ENCODE measurements around the gene BOD1L1.

The BOD1L1 gene

DNA sequence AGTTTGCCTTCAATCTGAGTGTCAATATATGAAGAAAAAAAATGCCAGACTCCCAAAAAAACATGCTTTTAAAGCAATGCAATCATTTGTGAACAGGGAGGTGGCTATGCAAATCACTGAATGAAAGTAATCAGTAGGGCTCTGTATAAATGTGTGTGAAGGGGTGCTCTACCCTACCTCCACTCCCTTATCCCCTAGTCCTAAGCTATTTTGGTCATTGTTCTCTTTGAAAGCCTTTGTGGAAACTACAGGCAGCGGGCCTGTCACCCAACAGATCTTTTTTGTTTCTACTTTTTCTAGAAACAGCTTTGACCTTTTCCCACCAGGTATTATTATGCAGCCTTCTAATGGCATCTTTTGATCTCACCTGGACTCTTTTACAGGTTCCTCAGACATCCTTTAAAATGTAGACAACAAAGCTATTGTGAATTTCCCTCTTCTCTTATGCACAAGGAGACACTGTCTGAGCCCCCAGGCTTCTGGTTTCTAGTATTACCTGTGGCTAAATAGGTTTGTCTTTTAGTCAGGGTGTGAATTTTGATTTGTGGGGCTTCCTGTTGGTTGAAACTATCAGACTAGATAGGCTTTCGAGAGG, 9.2 kb downstream of the BOD1L1 start:
- TF ChIP-seq, protein P1, sequence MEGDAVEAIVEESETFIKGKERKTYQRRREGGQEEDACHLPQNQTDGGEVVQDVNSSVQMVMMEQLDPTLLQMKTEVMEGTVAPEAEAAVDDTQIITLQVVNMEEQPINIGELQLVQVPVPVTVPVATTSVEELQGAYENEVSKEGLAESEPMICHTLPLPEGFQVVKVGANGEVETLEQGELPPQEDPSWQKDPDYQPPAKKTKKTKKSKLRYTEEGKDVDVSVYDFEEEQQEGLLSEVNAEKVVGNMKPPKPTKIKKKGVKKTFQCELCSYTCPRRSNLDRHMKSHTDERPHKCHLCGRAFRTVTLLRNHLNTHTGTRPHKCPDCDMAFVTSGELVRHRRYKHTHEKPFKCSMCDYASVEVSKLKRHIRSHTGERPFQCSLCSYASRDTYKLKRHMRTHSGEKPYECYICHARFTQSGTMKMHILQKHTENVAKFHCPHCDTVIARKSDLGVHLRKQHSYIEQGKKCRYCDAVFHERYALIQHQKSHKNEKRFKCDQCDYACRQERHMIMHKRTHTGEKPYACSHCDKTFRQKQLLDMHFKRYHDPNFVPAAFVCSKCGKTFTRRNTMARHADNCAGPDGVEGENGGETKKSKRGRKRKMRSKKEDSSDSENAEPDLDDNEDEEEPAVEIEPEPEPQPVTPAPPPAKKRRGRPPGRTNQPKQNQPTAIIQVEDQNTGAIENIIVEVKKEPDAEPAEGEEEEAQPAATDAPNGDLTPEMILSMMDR (IDR thresholded peaks at IDR 0.05), result no peak
- no peak overlapping the region for H3K27ac ChIP-seq
- no peak for DNase-seq (ENCODE audit: low spot score)
- H3K4me3 ChIP-seq, result no peak overlapping the region

DNA sequence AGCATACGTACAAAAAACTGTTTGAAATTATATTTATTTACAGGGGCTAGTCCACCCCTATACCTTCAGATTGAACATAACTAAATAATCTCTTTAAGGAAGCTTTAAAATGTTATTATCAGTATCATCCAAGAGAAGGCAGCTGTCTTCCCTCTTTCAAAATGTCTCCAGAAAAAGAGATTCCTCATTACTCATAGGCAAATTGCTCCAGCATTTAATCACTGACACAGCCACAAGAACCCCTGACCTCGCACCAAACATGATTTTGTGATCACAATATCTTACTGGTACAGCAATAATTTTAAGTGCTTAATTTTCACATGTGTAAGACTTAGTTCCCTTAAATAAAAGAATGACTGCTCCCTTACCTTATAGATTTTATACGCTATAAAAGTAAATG, 9.7 kb downstream of the BOD1L1 start:
- DNase-seq (ENCODE audit: low spot score), result no peak
- Histone ChIP-seq H3K4me3 (no peak overlapping the region), H3K27ac (no peak overlapping the region)
- TF ChIP-seq, protein P1 (IDR thresholded peaks at IDR 0.05), result no peak

DNA sequence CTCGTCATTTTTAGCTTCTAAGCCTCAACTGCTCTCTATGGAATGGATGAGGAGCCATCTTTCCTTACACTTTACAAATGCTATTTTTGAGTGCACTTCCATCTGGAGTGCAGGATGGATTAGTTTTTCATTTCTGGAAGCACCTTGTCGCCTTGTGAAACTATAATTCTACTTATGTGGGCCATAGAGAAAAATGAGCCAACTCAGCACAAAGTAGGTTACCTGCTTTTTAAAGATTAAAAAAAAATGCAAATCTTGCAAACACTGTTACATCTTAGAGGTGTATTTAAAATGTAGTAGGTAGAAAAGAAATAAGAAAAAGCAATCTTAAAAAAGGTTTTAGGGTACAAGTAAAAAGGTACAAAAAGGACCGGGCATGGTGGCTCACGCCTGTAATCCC, 10.9 kb downstream of the BOD1L1 start:
- no peak for DNase-seq (ENCODE audit: low spot score)
- TF ChIP-seq, protein P1 (IDR thresholded peaks at IDR 0.05), result no peak
- no peak overlapping the region for H3K4me3 ChIP-seq
- no peak overlapping the region for H3K27ac ChIP-seq

DNA sequence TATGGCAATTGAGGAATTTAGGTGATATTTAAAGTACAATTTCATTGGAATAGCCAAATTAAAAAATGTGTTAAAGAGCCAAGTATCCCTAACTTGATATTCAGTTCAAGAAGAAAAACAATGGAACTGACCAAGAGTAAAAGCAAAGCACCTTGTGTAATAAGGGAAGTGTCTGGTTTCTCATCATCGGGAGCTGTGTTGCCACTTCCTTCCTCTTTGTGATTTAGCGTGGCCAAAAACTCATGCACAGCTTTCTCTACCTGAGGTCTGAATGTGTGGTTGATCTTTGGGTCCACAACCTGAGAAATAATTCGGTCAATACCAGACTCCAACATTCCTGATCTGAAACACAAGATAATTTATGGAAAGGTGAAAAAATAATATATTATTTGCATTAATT, 12.4 kb downstream of the BOD1L1 start:
- Histone ChIP-seq H3K4me3 (no peak overlapping the region), H3K27ac (no peak overlapping the region)
- no peak for DNase-seq (ENCODE audit: low spot score)
- TF ChIP-seq, protein P1 (IDR thresholded peaks at IDR 0.05), result no peak

DNA sequence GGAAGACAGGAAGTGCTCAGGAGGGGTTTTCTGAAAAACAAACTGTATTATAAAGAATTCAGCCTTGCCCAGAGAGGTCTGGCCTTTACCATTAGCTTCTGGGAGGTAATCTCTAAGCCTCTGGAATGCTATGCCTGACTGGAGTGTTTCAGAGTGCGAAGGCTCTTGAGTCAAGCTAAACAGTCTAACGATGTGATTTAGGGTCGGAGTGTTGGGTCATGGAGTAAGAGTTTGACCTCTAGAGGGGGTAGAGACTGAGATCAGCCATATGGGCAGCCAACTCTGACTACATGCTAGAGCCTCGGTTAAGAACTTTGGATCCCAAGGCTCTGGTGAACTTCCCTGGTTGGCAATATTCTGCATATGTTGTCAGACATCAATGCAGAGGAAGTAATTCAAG, 15.0 kb downstream of the BOD1L1 start:
- TF ChIP-seq, protein P1 (IDR thresholded peaks at IDR 0.05), result no peak
- Histone ChIP-seq H3K4me3 (no peak overlapping the region), H3K27ac (no peak overlapping the region)
- no peak for DNase-seq (ENCODE audit: low spot score)

DNA sequence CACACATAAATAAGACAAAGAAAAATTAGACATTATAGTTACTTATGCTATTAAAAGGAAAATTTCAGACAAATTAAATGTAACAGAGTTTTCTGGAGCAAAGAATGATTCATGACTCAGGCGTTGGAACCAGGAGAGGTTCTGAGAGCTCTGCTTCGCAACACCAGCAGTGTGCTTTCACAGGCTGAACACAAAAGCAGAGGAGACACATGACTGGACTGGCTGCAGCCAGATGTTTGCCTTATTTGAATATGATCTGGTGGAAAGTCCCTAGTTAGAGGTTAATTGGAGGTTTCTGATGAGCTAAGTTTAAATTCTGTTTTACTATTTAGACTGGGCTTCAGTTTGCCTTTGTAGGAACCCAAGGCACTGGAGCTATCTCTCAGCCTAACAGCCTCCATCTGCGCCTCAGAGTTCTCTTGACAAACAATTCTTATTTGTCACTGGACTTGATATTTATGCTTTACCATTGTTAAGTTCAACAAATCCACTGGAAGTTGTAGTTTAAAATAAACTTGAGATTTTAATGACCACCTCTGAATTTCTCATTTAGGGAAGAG, 16.2 kb downstream of the BOD1L1 start:
- no peak for DNase-seq (ENCODE audit: low spot score)
- no peak overlapping the region for H3K27ac ChIP-seq
- no peak overlapping the region for H3K4me3 ChIP-seq
- TF ChIP-seq, protein P1 (IDR thresholded peaks at IDR 0.05), result no peak

DNA sequence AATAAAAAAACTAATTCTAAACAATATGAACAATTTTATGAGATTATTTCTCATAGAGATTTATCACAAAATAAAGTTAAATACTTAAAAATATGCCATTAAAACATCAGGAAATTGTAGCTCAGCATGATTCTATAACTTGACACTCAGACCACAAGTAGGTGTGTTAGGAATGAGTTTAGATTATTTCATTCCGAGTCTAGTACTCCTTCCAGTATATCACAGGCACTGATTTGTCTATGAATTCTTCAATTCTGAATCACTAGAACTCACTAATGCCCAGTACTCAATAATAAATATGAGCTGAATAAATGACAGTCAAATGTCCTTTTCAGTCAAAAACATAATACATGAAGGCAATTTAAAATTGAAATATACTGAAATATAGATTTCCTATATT, 22.2 kb downstream of the BOD1L1 start:
- Histone ChIP-seq H3K27ac (no peak overlapping the region), H3K4me3 (no peak overlapping the region)
- TF ChIP-seq, protein P1 (IDR thresholded peaks at IDR 0.05), result no peak
- no peak for DNase-seq (ENCODE audit: low spot score)
